Inflammatory macrophage treated with lipopolysaccharide for 4 hours (primary cell): ENCODE results near the gene BBIP1.
"Not testable (repeated sequence)": the region's sequence is repeated elsewhere in the genome, so short reads cannot be mapped to it uniquely, and the experiment has no call there.

Source experiments
- DNase-seq: peaks from one replicate; pipeline ENCODE4 v3.0.0-alpha.2; 2020

BBIP1 gene

DNA sequence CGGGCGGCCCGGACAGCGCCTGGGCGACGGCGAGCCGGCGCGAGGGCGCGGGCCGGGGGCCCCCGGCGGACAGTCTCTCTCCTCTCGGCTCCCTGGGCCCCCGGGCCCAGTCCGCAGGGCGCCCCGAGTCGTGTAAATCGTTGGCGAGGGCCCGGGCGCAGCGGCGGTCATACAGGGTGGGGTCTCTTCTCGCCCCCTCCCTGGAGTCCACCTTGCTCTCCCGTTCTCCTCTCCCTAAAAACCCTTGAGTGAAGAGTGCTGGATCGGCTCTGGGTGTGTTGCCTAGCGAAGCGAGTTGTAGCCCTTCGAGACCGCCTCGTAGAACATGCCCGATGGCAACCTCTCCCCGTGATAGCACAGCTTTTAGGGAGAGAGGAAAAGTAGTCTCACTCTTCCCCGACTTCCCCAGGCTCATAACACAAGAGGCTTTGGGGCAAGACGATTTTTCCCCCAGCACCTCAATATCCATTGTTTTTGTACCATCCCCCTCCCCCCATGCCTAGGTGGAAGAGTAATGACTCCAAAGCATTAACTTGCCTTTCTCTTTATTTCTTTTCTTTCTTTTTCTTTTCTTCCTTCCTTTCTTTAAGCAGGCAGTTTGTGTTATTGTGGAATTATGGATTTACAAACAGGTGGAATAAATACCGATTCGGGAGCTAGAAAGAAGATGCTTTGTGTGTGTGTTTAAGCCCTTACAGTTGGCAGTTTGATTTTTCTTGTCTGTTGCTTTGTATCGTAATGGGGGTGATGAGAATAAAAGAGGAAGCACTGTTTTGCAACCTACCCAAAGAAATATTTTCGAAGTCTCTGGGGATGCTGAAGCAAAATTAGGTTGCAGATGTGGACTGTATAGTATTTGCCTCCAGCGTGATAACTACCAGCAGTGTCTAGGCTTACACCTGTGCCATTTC lies 1.2 kb upstream of the BBIP1 start:
- peak; percentile 71 for DNase-seq

DNA sequence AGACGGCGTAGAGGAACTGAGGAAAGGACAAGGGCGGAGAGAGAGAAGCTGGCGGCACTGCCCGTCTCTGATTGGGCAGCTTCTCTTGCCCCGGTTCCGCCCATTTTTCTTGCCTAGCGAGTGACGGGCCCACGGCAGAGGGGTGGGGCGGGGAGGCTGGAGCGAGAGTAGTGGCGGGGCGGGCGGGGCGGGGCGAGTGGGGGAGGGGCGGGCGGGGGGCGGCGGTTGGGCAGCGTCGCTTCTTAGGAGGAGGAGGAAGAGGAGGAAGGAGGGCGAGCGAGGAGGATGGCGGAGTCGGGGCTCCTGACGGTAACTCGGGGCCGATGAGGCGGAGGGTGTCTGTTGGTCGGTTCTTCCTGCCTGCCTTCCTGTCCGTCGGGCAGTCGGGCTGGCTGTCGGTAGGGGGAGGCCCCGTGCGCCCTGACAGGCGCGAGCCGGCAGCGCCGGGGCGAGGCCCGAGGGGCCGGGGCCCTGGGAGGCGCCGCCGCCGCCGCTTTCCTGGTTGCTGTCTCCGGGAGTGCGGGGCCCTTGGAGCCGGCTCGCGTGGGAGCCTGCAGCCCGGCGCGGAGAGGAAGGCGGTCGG lies 460 bp upstream of the BBIP1 start, which contains the start of gene SHOC2:
Gene SHOC2, plus strand, starts transcription at position 256 of the 583 bp plus-strand sequence. CDS start 44,755 bp downstream, outside the sequence.
- peak; percentile 73 for DNase-seq

DNA sequence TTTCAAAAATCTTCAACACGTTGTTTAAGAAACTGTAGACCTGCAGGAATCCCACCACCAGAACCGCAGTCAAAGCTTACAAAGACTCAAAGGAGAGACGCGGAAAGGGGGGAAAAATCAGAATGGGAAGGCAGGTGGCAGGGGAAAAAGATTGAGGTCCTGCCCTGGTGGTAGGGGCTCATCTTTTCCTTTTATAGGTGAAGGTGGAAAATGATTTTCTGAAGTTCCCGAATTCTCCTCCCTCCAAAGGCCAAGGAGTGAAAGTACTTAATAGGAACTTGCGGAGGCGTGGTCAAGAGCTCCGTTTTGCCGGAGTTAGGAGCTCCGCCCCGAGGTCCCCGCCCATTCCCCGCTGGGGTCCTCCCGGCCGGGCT lies 724 bp downstream of the BBIP1 start:
- peak; percentile 97 for DNase-seq

DNA sequence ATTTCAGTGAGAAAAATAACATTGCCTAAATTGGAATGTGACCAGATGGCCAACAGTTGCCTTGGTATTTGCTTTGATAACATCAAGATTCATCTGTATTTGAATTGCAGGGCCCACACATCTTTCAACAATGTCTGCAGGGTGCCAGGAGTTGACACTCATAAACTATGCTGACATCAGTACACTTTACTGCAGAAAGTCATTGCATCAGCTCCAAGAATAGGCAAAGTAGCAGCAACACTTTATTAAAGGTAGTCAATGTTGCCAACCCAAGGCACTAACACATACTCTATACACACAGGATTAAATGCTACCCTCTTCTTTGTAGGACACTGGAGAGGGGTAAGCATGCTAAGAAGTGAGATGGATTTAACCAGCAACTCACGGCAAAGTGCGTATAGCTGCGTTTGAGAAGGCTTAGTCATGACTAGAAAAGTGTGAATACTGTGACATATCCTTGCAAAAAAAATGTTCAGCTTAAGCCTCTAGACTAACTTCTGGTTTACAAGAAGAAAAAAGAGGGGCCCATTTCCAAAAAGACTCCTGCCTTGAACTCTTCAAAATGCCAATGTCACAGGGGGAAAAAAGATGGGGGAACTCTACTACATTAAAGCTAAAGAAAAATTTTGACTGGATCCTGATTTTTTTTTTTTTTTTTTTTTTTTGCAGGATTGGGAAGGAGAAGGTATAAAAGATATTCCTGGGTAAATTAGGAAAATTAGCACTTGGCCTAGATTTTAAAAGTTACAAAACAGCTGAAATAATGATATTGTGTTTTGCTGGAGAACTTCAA lies 2.2 kb downstream of the BBIP1 start:
- DNase-seq = no peak

DNA sequence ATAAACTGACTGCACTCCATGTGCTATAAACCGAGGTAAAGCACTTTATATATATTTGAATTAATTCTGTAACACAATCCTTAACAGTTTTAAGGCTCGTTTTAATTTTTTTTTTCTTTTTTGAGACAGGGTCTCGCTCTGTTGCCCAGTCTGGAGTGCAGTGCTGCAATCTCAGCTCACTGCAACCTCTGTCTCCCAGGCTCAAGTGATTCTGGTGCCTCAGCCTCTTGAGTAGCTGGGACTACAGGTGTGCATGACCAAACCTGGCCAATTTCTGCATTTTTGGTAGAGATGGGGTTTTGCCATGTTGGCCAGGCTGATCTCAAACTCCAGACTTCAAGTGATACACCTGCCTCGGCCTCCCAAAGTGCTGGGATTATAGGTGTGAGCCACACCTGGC lies 3.4 kb downstream of the BBIP1 start:
- not testable (repeated sequence) for DNase-seq

GRCh38 chr10:110915035-110915434 lies 3.9 kb downstream of the BBIP1 start:
- DNase-seq = no peak

GRCh38 chr10:110914431-110914830 lies 4.5 kb downstream of the BBIP1 start:
- no peak for DNase-seq

- no peak for DNase-seq
Measured at GRCh38 chr10:110912374-110912773, 6.6 kb downstream of the BBIP1 start.

- no peak for DNase-seq
Measured at GRCh38 chr10:110910138-110910537, 8.8 kb downstream of the BBIP1 start.

- DNase-seq = no peak
Measured at GRCh38 chr10:110903280-110904278, 15.4 kb downstream of the BBIP1 start.

DNA sequence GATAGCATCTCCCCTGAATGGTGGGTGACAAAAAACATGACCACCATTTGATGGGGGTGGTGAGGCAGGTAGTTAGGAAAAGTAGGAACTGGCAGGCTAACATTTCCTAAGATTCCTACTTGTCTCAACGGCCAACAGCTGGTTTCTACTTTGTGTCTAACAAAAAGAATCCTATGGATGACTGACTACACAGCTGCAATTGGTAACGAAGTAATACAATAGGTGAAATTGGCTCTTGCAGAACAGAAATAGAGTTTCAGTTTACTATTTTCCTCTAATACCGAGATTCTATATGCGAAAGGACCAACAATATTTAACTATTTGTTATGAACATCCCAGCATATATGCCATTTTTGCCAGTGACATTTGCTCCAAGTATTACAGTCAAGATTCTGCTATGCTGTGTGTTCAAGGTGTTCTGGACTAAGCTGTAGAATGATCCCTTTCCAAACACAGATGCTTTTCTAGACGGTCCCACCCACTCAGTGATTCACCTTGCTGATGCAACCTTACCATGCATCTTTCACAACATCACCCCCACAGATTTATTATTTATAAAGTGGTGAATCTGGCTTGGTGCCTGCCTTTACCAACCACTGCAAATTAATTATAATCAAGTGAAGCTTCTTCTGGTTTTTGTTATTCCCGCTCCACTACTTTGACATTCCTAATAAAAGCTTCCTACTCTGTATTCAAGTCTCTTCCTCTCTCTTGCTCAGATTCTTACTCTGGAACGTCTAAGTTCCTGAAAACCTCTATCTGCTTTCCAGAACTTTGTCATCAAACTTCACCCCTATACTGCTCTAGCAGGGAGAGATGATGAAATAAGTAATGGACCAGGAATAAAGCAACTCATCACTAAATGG lies 16.8 kb downstream of the BBIP1 start:
- DNase-seq = peak; percentile 11

DNA sequence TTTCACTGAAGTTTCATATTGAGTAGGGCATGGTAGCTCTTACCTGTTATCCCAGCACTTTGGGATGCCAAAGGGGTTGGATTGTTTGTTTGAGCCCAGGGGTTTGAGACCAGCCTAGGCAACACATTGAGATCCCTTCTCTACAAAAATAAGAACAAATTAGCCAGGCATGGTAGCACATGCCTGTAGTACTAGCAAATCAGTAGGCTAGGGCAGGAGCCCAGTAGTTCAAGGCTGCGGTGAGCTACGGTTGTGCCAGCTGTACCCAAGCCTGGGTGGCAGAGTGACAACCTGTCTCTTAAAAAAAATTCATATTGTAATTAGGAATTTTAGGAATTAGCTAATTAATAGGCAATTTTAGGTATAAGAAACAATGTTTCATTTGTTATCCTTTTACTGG lies 18.0 kb downstream of the BBIP1 start:
- no peak for DNase-seq

- no peak for DNase-seq
Measured at GRCh38 chr10:110898391-110898790, 20.6 kb downstream of the BBIP1 start.

- DNase-seq = no peak
Measured at GRCh38 chr10:110897184-110897583, 21.8 kb downstream of the BBIP1 start.

DNA sequence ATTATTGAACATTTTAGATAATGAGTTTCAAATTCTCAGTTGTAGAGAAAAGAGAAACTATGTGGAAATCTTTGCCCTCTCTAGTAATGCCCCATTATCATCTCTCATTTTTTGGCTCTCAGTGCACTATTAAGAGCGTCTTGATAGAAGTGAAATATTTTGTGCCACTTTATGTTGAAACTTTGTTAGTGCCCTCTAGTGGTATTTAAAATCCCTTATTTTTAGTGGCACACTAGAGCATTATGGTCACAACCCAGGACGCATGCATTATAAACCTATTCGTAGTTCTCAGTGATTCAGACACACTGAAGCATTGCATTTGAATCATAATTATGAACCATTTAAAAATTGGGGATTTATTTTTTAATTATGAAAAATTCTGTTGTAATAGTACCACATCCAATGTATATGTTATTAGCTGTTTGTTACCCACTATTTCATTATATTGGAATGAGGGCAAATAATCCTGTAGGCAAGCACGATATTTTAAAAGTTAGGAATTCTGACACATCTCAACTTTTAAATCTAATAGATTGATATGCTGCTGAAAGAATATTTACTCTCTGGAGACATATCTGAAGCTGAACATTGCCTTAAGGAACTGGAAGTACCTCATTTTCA lies 25.3 kb downstream of the BBIP1 start:
- peak; percentile 67 for DNase-seq

- no peak for DNase-seq
Measured at GRCh38 chr10:110892602-110893288, 26.2 kb downstream of the BBIP1 start.

DNA sequence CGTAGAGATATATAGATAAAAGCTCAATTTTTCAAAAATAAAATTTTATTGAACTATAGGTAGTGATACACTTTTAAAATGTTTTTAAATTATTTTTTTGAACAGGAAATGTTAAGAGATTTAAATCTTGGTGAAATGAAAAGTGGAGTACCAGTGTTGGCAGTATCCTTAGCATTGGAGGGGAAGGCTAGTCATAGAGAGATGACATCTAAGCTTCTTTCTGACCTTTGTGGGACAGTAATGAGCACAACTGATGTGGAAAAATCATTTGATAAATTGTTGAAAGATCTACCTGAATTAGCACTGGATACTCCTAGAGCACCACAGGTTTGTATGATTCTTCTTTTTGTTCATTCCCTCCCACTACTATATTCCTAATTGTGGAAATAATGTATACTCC lies 31.4 kb downstream of the BBIP1 start:
- no peak for DNase-seq

GRCh38 chr10:110885932-110886674 lies 32.9 kb downstream of the BBIP1 start:
- DNase-seq = no peak

GRCh38 chr10:110883924-110884323 lies 35.1 kb downstream of the BBIP1 start:
- no peak for DNase-seq
